ENCODE measurements around the gene DTHD1.

The DTHD1 gene

DNA sequence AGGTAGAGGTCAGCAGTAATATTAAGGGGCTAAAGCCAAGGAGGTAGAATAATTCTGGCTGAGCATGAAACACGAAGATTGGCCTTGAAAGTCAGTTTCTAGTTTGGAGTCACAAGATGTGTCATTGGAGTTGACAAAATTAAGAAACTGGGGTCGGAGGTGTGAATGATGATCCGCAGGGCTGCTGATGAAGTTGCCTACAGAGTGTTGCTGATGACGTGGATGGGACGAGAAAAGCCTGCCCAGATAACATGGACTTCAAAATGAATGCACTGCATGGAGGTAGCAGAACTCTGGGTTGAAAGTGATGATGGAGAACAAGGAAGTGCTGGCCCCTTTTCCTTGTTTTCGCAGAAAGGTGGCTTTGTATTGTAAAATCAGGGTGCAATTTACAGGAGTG lies 60.5 kb downstream of the DTHD1 start:
- Histone ChIP-seq H3K4me1 (ENCODE audit: control insufficient read depth, insufficient read depth, low read depth, low read length) (no peaks in the 10 kb centered on the region), H3K4me2 (ENCODE audit: low read length, poor library complexity, severe bottlenecking) (no peak overlapping the region), H2BK12ac (ENCODE audit: low read length in 2 of 2) (no peak overlapping the region), H3K4ac (ENCODE audit: low read depth in 1 of 2, low read length in 2 of 2) (no peak overlapping the region), H3K36me3 (ENCODE audit: control insufficient read depth in 1 of 2, insufficient read depth in 2 of 2, low read depth in 1 of 2, low read length in 2 of 2) (no peaks in the 10 kb centered on the region), H3K14ac (ENCODE audit: low read length in 2 of 2) (no peak overlapping the region), H2BK120ac (ENCODE audit: low read depth, low read length) (no peak overlapping the region), H3K4me3 (ENCODE audit: insufficient read depth in 1 of 2, low read depth in 1 of 2, low read length in 2 of 2) (no peak overlapping the region), H2AK5ac (ENCODE audit: low read length, severe bottlenecking) (no peak overlapping the region), H4K8ac (ENCODE audit: low read length) (no peak overlapping the region), H3K18ac (ENCODE audit: low read depth in 1 of 2, low read length in 2 of 2) (no peak overlapping the region), H2AFZ (ENCODE audit: low read depth, low read length) (no peak overlapping the region), H3K9ac (ENCODE audit: low read length) (no peak overlapping the region), H3K79me1 (replicated peaks; ENCODE audit: low read length, poor library complexity, severe bottlenecking) (no peaks in the 10 kb centered on the region), H3K27me3 (ENCODE audit: control insufficient read depth in 1 of 2, insufficient read depth in 1 of 2, low read length in 2 of 2) (no peaks in the 10 kb centered on the region), H2BK5ac (ENCODE audit: low read depth, low read length, poor library complexity, severe bottlenecking) (no peak overlapping the region), H3K9me3 (ENCODE audit: control insufficient read depth, low read length) (no peaks in the 10 kb centered on the region), H2BK15ac (ENCODE audit: low read depth, poor library complexity, severe bottlenecking) (no peak overlapping the region), H3K27ac (ENCODE audit: low read length, poor library complexity, severe bottlenecking) (no peak overlapping the region), H4K91ac (ENCODE audit: low read length) (no peak overlapping the region), H3K23ac (ENCODE audit: low read length in 2 of 2) (no peak overlapping the region)
- WGBS, result 78% methylated on average over 6 of the region's 6 CpGs
- no peak for DNase-seq

DNA sequence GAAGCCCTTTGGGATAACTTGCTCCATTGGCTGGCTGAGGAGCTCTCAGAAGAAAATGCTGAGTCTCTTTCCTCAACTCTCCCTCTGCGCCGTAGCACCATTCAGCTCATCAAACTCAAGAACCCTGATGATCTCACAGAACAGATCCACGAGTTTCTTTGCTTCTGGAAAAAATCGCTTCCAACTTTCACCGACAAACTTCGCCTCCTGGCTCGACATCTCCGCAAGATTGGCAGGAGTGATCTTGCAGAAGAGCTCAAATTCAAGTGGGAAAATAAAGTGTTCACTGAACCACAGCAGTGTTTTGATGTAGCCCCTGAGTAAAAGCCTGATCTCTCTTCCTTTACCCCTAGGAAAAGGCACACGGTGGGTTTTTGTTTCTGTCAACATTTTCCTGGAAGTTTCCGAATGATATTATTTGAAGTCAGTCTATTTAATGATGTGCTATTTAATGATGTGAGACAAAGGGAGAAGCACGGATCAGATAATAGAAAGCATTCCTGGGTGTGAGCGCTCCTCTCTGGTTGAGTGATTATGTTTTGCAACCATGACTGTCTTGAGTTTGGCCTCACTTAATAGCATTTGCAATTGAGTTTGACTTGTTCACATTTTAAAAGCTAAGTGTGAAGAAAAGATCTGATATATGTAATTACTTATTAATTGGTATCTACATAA lies 62.2 kb downstream of the DTHD1 start:
- Histone ChIP-seq H3K4ac (ENCODE audit: low read depth in 1 of 2, low read length in 2 of 2) (no peak overlapping the region), H3K27me3 (ENCODE audit: control insufficient read depth in 1 of 2, insufficient read depth in 1 of 2, low read length in 2 of 2) (no peaks in the 10 kb centered on the region), H3K36me3 (ENCODE audit: control insufficient read depth in 1 of 2, insufficient read depth in 2 of 2, low read depth in 1 of 2, low read length in 2 of 2) (no peaks in the 10 kb centered on the region), H3K79me1 (replicated peaks; ENCODE audit: low read length, poor library complexity, severe bottlenecking) (no peaks in the 10 kb centered on the region), H4K8ac (ENCODE audit: low read length) (no peak overlapping the region), H3K4me1 (ENCODE audit: control insufficient read depth, insufficient read depth, low read depth, low read length) (peaks cover 1% of the 10 kb centered on the region), H2AFZ (ENCODE audit: low read depth, low read length) (no peak overlapping the region), H2AK5ac (ENCODE audit: low read length, severe bottlenecking) (no peak overlapping the region), H3K27ac (ENCODE audit: low read length, poor library complexity, severe bottlenecking) (no peak overlapping the region), H3K4me2 (ENCODE audit: low read length, poor library complexity, severe bottlenecking) (no peak overlapping the region), H3K18ac (ENCODE audit: low read depth in 1 of 2, low read length in 2 of 2) (no peak overlapping the region), H3K9ac (ENCODE audit: low read length) (no peak overlapping the region), H3K23ac (ENCODE audit: low read length in 2 of 2) (no peak overlapping the region), H3K14ac (ENCODE audit: low read length in 2 of 2) (no peak overlapping the region), H3K4me3 (ENCODE audit: insufficient read depth in 1 of 2, low read depth in 1 of 2, low read length in 2 of 2) (no peak overlapping the region), H2BK5ac (ENCODE audit: low read depth, low read length, poor library complexity, severe bottlenecking) (no peak overlapping the region), H2BK12ac (ENCODE audit: low read length in 2 of 2) (no peak overlapping the region), H2BK15ac (ENCODE audit: low read depth, poor library complexity, severe bottlenecking) (no peak overlapping the region), H4K91ac (ENCODE audit: low read length) (no peak overlapping the region), H2BK120ac (ENCODE audit: low read depth, low read length) (no peak overlapping the region), H3K9me3 (ENCODE audit: control insufficient read depth, low read length) (no peaks in the 10 kb centered on the region)
- 93% methylated on average over 12 of the region's 12 CpGs for WGBS
- DNase-seq, result no peak

DNA sequence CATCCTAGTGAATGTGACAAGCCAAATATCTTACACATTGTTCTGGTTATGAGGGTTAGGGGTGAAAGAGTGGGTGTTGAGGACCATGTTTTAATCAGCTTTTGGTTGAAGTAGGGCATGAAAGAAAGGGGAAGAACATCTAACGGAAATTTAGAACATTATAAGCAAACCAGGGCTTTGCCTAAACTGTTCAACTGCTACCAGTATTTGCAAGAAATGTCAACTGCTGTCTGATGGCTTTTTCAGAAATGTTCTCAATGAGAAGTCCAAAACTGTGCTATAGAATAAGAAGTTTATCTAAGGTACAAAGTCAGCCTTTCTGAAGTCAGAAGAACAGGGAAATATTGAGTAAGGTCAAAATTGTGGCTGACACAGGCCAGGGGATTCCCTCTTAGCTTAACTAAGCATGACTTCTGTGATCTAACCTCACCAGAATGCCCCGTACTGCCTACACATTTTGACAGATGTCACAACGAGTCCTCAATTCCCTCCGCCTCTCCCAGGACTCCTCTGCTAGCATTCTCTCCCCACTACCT lies 67.1 kb downstream of the DTHD1 start:
- Histone ChIP-seq H2BK12ac (ENCODE audit: low read length in 2 of 2) (no peak overlapping the region), H4K91ac (ENCODE audit: low read length) (no peak overlapping the region), H4K8ac (ENCODE audit: low read length) (no peak overlapping the region), H3K9me3 (ENCODE audit: control insufficient read depth, low read length) (no peaks in the 10 kb centered on the region), H2BK120ac (ENCODE audit: low read depth, low read length) (no peak overlapping the region), H3K4me2 (ENCODE audit: low read length, poor library complexity, severe bottlenecking) (no peak overlapping the region), H3K27ac (ENCODE audit: low read length, poor library complexity, severe bottlenecking) (no peak overlapping the region), H2BK5ac (ENCODE audit: low read depth, low read length, poor library complexity, severe bottlenecking) (no peak overlapping the region), H3K27me3 (ENCODE audit: control insufficient read depth in 1 of 2, insufficient read depth in 1 of 2, low read length in 2 of 2) (no peaks in the 10 kb centered on the region), H3K18ac (ENCODE audit: low read depth in 1 of 2, low read length in 2 of 2) (no peak overlapping the region), H3K9ac (ENCODE audit: low read length) (no peak overlapping the region), H2AFZ (ENCODE audit: low read depth, low read length) (no peak overlapping the region), H3K4ac (ENCODE audit: low read depth in 1 of 2, low read length in 2 of 2) (no peak overlapping the region), H2BK15ac (ENCODE audit: low read depth, poor library complexity, severe bottlenecking) (no peak overlapping the region), H3K4me1 (ENCODE audit: control insufficient read depth, insufficient read depth, low read depth, low read length) (peaks cover 2% of the 10 kb centered on the region), H3K23ac (ENCODE audit: low read length in 2 of 2) (no peak overlapping the region), H3K36me3 (ENCODE audit: control insufficient read depth in 1 of 2, insufficient read depth in 2 of 2, low read depth in 1 of 2, low read length in 2 of 2) (no peaks in the 10 kb centered on the region), H3K14ac (ENCODE audit: low read length in 2 of 2) (no peak overlapping the region), H3K79me1 (replicated peaks; ENCODE audit: low read length, poor library complexity, severe bottlenecking) (no peaks in the 10 kb centered on the region), H3K4me3 (ENCODE audit: insufficient read depth in 1 of 2, low read depth in 1 of 2, low read length in 2 of 2) (no peak overlapping the region), H2AK5ac (ENCODE audit: low read length, severe bottlenecking) (no peak overlapping the region)
- WGBS, result 70% methylated on average over 3 of the region's 4 CpGs
- DNase-seq, result no peak

DNA sequence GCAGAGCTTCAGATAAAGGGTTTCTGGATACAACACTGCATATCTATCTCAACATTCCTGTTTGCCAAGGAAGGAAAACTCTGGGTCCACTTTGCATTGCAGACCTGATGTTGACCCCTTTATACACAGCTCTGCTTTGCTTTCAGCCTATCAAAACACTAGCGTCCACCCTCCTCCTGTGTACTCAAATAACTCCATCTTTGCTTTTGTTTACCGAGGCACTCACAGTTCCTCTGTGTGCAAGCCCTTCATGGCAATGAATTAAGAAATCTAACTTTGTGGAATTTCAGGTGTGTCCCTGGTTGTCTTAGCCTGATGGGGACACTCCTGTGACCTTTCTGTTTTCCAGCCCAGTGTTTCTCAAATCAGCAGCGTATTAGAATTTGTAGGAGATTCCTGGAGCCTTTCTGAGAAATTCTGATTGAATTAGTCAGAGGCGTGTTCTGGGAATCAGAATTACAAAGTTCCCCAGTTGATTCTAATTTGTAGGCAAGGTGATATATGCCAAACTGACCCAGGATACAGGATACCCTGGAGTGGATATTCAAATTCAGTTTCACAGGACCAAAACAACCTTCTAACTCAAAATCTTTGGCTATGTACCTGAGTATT lies 68.6 kb downstream of the DTHD1 start:
- no peaks in the 10 kb centered on the region for H3K79me1 ChIP-seq (replicated peaks; ENCODE audit: low read length, poor library complexity, severe bottlenecking)
- H4K8ac ChIP-seq (ENCODE audit: low read length), result no peak overlapping the region
- no peak overlapping the region for H2BK120ac ChIP-seq (ENCODE audit: low read depth, low read length)
- no peak overlapping the region for H3K9ac ChIP-seq (ENCODE audit: low read length)
- no peak overlapping the region for H2BK5ac ChIP-seq (ENCODE audit: low read depth, low read length, poor library complexity, severe bottlenecking)
- no peak for DNase-seq
- H3K4me1 ChIP-seq (ENCODE audit: control insufficient read depth, insufficient read depth, low read depth, low read length), result peaks cover 2% of the 10 kb centered on the region
- H3K4me2 ChIP-seq (ENCODE audit: low read length, poor library complexity, severe bottlenecking), result no peak overlapping the region
- no peak overlapping the region for H3K4me3 ChIP-seq (ENCODE audit: insufficient read depth in 1 of 2, low read depth in 1 of 2, low read length in 2 of 2)
- H2AFZ ChIP-seq (ENCODE audit: low read depth, low read length), result no peak overlapping the region
- no peak overlapping the region for H2BK15ac ChIP-seq (ENCODE audit: low read depth, poor library complexity, severe bottlenecking)
- H3K14ac ChIP-seq (ENCODE audit: low read length in 2 of 2), result no peak overlapping the region
- WGBS, result 75% methylated on average over 4 of the region's 4 CpGs
- H2BK12ac ChIP-seq (ENCODE audit: low read length in 2 of 2), result no peak overlapping the region
- no peak overlapping the region for H4K91ac ChIP-seq (ENCODE audit: low read length)
- H2AK5ac ChIP-seq (ENCODE audit: low read length, severe bottlenecking), result no peak overlapping the region
- no peak overlapping the region for H3K27ac ChIP-seq (ENCODE audit: low read length, poor library complexity, severe bottlenecking)
- no peaks in the 10 kb centered on the region for H3K9me3 ChIP-seq (ENCODE audit: control insufficient read depth, low read length)
- no peak overlapping the region for H3K4ac ChIP-seq (ENCODE audit: low read depth in 1 of 2, low read length in 2 of 2)
- H3K27me3 ChIP-seq (ENCODE audit: control insufficient read depth in 1 of 2, insufficient read depth in 1 of 2, low read length in 2 of 2), result no peaks in the 10 kb centered on the region
- H3K23ac ChIP-seq (ENCODE audit: low read length in 2 of 2), result no peak overlapping the region
- no peaks in the 10 kb centered on the region for H3K36me3 ChIP-seq (ENCODE audit: control insufficient read depth in 1 of 2, insufficient read depth in 2 of 2, low read depth in 1 of 2, low read length in 2 of 2)
- H3K18ac ChIP-seq (ENCODE audit: low read depth in 1 of 2, low read length in 2 of 2), result no peak overlapping the region
